Stomach (tissue), 4 donors: ENCODE measurements around the gene EHMT1.

ENCODE experiments used
- CTCF ChIP-seq, 7 experiments: fragments of 450-650 bp in 4 of 7; fragments of 200-600 bp in 3 of 7; sonication (generic) in 3 of 7; IDR thresholded peaks; one replicate each; pipeline ENCODE4 v1.5.1; 2016 to 2019; ENCODE audit warnings: antibody characterized with exemption in 7 of 7, control low read depth in 2 of 7, mild to moderate bottlenecking in 1 of 7
- EP300 ChIP-seq: sonication (generic); formaldehyde crosslinking; IDR thresholded peaks from one replicate; pipeline ENCODE4 v1.6.1; 2017; ENCODE audit warnings: antibody characterized with exemption
- POLR2A ChIP-seq, 4 donors: fragments of 450-650 bp; IDR thresholded peaks; one replicate each; pipeline ENCODE4 v1.6.1; 2016; ENCODE audit warnings: antibody characterized with exemption in 4 of 4, control low read depth in 2 of 4, mild to moderate bottlenecking in 1 of 4, moderate library complexity in 1 of 4

- TF ChIP-seq POLR2A (IDR thresholded peaks at IDR 0.05) (no peak), CTCF (IDR thresholded peaks at IDR 0.05) (no peak), EP300 (no peak)
Measured at GRCh38 chr9:137614631-137615386, 4.0 kb upstream of the EHMT1 start.
